AG04449 (cell line): ENCODE data around the gene KRT1.

ENCODE experiments used
- CTCF ChIA-PET: fragments of 350-600 bp; formaldehyde crosslinking; extraction: SDS; loops from one replicate; lab custom pipeline; 2021; ENCODE audit warnings: antibody characterized with exemption; lab: Yijun Ruan, JAX
- POLR2A ChIA-PET: fragments of 400-600, 350-600 bp; formaldehyde crosslinking; extraction: SDS; loops from one replicate; lab custom pipeline; 2020; ENCODE audit warnings: antibody characterized with exemption, inconsistent platforms; lab: Yijun Ruan, JAX
- DNase-seq: peaks from one replicate; pipeline ENCODE4 v3.0.0-alpha.2; 2010; ENCODE audit warnings: low read depth, low spot score
- H3K4me3 ChIP-seq: 2 replicates; pipeline ENCODE4 v1.5.1; 2011; ENCODE audit warnings: low read depth, mild to moderate bottlenecking, control low read depth, low read length
- TF ChIP-seq, protein P1 (sequence below): IDR thresholded peaks from one replicate; pipeline ENCODE4 v1.5.1; 2011; ENCODE audit warnings: mild to moderate bottlenecking, moderate library complexity, low read length, control low read depth, inconsistent platforms; ENCODE audit not compliant: insufficient read depth; ENCODE audit errors: missing control alignments

KRT1 gene

DNA sequence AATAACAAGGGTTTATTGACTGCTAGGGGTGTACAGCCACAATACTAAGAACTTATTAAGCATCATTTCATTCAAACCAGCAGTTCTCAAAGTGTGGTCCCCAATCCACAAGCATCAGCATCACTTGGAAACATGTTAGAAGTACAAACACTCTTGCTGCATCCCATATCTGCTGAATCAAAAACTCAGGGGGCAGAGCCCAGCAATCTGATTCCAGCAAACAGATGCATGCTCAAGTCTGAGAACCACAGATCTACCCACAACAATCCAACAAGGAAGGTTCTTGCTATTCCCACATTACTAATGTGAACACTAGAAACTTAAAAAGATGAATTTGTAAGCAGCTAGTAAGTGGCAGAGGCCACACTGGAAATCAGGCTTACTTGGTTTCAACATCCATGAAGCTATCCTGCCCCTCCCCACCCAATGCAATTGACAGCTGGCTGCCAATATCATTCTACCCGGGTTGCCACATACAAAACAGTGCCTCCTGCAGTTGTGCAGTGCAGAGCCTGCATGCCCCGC lies 16.9 kb upstream of the KRT1 start:
- ChIA-PET CTCF (no interaction called here), POLR2A (no interaction called here)
- no peak for DNase-seq
- TF ChIP-seq, protein P1, sequence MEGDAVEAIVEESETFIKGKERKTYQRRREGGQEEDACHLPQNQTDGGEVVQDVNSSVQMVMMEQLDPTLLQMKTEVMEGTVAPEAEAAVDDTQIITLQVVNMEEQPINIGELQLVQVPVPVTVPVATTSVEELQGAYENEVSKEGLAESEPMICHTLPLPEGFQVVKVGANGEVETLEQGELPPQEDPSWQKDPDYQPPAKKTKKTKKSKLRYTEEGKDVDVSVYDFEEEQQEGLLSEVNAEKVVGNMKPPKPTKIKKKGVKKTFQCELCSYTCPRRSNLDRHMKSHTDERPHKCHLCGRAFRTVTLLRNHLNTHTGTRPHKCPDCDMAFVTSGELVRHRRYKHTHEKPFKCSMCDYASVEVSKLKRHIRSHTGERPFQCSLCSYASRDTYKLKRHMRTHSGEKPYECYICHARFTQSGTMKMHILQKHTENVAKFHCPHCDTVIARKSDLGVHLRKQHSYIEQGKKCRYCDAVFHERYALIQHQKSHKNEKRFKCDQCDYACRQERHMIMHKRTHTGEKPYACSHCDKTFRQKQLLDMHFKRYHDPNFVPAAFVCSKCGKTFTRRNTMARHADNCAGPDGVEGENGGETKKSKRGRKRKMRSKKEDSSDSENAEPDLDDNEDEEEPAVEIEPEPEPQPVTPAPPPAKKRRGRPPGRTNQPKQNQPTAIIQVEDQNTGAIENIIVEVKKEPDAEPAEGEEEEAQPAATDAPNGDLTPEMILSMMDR, result no peak
- H3K4me3 ChIP-seq, result no peak overlapping the region

DNA sequence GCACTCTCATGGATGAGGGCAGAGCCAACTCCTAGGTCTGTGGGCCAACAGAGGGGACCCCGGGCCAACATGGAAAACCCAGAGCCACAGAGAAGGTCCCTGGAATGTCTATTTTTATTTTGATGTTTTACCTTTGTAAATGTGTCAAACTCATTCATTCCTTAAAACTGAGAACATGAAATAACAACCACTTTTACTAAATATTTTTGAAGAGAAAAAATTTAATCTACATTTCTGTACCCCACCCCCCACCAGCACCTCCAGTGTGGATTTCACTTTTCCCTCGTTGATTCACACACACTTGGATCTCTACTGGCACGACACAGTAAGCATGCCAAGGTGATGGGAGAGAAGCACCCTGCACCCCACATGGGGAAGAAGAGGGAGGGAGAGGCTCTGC lies 16.4 kb upstream of the KRT1 start:
- POLR2A ChIA-PET, result no interaction called here
- CTCF ChIA-PET, result no interaction called here
- no peak overlapping the region for H3K4me3 ChIP-seq
- TF ChIP-seq, protein P1, result no peak
- DNase-seq, result no peak

DNA sequence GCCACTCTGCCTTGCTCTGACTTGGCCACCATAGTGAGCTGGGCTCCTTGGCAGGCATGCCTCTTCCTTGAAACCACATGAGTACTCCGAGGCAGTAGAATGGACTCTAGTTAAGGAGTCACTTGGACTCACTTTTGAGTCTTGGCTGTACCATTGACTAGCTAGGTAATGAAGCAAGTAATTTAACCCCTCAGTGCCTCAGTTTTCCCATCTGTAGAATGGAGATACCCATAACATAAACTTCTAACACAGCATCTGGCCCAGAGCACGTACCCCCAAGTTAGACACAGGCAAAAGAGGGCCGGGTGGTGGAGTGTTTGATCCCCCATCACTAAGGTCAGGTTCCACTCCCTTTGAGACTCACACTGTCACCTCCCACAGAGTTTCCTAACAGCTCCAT lies 14.8 kb upstream of the KRT1 start:
- TF ChIP-seq, protein P1, result no peak
- POLR2A ChIA-PET, result no interaction called here
- no peak for DNase-seq
- H3K4me3 ChIP-seq, result no peak overlapping the region
- CTCF ChIA-PET, result no interaction called here

DNA sequence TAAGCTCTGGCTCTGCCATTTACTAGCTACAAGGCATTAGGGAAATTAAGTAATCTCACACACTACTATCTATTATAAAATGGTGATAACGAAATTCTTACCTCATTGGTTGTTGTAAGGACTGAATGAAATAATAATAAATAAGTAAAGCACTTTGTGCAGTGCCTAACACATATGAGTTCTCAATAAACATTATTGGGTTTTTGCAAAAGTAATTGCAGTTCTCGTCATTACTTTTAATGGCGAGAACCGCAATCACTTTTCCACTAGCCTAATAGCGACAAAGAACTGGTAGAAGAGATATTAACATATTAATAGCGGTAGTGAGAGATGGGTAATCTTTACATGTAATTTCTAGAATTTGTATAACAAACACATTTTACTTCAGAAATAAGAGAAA lies 13.9 kb upstream of the KRT1 start:
- ChIA-PET CTCF (interaction anchor here (0.7 to 1.1 kb wide), 2 partner anchors 173 to 186 kb away, joined by 3 read pairs; no protein-coding TSS in a partner anchor), POLR2A (no interaction called here)
- TF ChIP-seq, protein P1, result no peak
- H3K4me3 ChIP-seq, result no peak overlapping the region
- no peak for DNase-seq

- no peak for DNase-seq
- TF ChIP-seq, protein P1, result no peak
- CTCF ChIA-PET, result interaction anchor here (1.2 to 3.0 kb wide), 2 partner anchors 172 to 321 kb away, joined by 3 to 11 read pairs; no protein-coding TSS in a partner anchor
These were observed 13.1 kb upstream of the KRT1 start for GRCh38 chr12:52693261-52693660.

GRCh38 chr12:52692254-52692653 lies 12.0 kb upstream of the KRT1 start:
- CTCF ChIA-PET, result interaction anchor here (1.2 to 3.0 kb wide), 2 partner anchors 173 to 320 kb away, joined by 3 to 11 read pairs; no protein-coding TSS in a partner anchor
- no peak for DNase-seq
- TF ChIP-seq, protein P1, result no peak
- POLR2A ChIA-PET, result no interaction called here
- H3K4me3 ChIP-seq, result no peak overlapping the region

More at GRCh38 chr12:52693261-52693660, 13.1 kb upstream of the KRT1 start:
- POLR2A ChIA-PET, result no interaction called here
- no peak overlapping the region for H3K4me3 ChIP-seq
